Measurements from ENCODE around the gene SENP8.

The SENP8 gene

GRCh38 chr15:72113347-72114031 is 4.7 kb upstream of the SENP8 start:
- no peak overlapping the region for H3K4me3 ChIP-seq (ENCODE audit: low read length)
- no peak for TF ChIP-seq CTCF (conservative IDR thresholded peaks at IDR 0.05; ENCODE audit: low read depth, low read length)
- no peak for DNase-seq (ENCODE audit: low read depth)

DNA sequence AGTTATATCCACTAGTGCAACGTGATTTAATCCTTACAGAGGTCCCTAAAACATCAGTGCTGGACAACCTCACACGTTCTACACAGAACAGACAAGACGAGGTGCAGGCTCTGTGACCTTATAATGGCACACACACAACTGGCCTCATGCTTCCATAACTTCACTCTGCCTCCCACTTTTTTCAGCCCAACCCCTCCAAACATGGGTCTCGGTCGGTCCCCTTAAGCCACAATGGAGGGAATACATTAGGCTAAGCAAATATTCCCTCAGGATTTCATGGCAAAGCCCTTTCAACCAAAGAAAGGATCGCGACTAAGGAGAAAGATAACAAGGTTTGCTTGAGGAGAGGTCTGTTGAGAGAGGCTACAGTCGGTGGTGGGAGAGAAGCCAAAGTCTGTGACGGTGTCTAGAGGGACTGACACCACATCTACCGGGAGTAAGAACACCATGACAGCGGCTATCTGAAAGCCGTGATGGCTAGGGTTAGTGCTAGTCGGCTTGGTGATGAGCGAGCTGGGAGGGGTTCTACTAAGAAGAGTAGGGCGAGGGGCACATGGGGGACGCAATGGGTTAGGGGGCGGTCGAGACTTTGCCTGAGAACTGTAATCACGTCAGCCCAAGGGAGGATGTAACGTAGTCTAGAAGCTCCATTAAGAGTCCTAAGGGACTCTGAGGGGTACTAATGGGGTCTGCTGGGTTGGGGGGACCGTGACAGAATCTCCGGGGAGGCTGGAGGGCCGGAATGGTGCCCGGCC is 1.3 kb upstream of the SENP8 start:
- DNase-seq (ENCODE audit: low read depth), result no peak
- TF ChIP-seq CTCF (conservative IDR thresholded peaks at IDR 0.05; ENCODE audit: low read depth, low read length), result no peak
- peak overlapping the region; percentile 98 for H3K4me3 ChIP-seq (ENCODE audit: low read length)

GRCh38 chr15:72117486-72118016 is 652 bp upstream of the SENP8 start:
- no peak for TF ChIP-seq CTCF (conservative IDR thresholded peaks at IDR 0.05; ENCODE audit: low read depth, low read length)
- H3K4me3 ChIP-seq (ENCODE audit: low read length), result peak overlapping the region; percentile 98
- DNase-seq (ENCODE audit: low read depth), result no peak

GRCh38 chr15:72124218-72124617 is 6.0 kb downstream of the SENP8 start:
- no peak overlapping the region for H3K4me3 ChIP-seq (ENCODE audit: low read length)
- DNase-seq (ENCODE audit: low read depth), result no peak
- no peak for TF ChIP-seq CTCF (conservative IDR thresholded peaks at IDR 0.05; ENCODE audit: low read depth, low read length)

DNA sequence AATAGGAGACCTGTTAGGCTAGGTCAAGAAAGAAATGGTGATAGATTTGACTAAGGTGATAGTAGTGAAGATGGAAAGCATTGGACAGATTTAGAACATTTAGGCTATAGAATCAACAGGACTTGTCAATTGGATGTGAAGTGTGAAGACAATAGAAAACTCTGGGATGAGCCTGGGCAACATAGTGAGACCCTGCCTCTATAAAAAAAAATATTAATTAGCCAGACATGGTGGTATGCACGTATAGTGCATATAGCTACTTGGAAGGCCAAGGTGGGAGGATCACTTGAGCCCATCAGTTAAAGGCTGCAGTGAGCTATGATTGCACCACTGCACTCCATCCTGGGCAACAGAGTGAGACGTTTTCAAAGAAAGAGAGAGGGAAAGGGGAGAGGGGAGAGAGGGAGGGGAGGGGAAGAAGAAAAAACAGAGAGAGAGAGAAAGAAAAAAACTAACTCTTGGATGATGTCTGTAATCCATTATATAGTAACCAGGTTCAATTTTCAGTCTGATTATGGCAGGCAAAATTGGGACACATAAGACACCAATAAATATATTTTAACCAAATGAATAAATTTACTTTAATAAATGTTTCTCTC is 9.6 kb downstream of the SENP8 start:
- TF ChIP-seq CTCF (conservative IDR thresholded peaks at IDR 0.05; ENCODE audit: low read depth, low read length), result no peak
- no peak for DNase-seq (ENCODE audit: low read depth)
- H3K4me3 ChIP-seq (ENCODE audit: low read length), result no peak overlapping the region

DNA sequence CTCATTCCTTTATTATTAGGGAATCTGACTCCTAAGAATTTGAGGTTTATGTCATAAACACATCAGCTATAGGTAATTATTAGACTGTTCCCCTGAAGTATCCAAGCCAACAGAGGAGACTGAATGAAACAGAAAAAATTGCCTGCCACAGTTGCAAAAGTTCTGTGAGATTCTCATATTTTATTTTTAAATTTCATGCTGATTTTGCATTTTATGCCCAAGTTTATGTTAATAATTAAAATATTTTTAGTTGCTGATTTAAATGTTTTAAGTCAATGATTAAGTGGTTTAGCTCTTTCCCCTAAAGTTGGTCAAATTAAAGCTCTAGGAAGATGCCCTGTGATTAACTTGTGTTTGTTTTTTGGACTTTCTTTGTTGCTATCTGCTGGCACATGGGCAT is 10.2 kb downstream of the SENP8 start:
- H3K4me3 ChIP-seq (ENCODE audit: low read length), result no peak overlapping the region
- no peak for DNase-seq (ENCODE audit: low read depth)
- no peak for TF ChIP-seq CTCF (conservative IDR thresholded peaks at IDR 0.05; ENCODE audit: low read depth, low read length)

Data from retinal pigment epithelial cell (primary cell).